ENCODE results near the gene SOST.

DNA sequence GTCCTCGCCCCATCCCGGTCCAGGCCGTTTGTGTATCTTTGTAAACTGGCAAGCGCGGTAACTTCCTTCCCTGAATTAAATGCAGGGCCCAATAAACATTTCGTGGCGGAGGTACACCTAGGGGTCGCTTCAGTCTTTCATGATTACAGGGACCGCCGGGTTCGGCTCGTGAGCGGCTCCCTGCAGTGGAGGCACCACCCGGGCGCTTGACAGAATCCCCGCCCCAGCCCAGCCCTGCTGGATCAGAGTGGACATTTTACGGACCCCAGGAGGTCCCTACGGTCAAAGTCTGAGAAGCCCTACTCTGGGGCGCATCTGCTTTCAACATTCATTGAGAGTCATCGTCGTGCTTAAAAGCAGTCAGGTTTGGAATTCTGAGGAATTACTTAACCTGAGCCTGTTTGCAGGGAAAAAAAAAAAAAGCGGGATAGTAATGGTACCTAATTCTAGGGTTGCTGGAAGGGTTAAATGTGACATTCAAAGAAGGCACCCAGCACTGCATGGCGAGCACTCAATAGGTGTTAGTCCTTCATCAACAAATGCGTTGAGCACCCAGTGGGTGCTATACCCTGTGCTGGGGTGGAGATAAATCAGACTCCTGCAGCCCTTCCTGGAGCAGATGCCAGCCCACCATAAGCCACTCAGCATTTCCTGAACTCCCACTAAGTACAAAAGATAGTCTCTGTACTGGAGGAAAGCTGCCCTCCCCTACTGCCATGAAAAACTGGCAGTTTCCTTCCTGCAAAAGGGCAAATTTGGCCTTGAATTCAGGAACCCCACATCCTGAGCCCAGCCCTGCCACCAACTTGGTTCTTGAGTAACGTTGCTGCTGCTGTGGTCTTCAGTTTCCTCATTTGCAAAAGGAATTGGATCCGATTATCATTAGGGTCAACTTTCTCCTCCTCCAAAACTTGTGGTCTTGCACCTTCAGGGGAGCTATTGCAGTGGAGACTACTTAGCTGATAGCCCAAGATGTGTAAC is 20.8 kb upstream of the SOST start:
- TF ChIP-seq, protein P1, sequence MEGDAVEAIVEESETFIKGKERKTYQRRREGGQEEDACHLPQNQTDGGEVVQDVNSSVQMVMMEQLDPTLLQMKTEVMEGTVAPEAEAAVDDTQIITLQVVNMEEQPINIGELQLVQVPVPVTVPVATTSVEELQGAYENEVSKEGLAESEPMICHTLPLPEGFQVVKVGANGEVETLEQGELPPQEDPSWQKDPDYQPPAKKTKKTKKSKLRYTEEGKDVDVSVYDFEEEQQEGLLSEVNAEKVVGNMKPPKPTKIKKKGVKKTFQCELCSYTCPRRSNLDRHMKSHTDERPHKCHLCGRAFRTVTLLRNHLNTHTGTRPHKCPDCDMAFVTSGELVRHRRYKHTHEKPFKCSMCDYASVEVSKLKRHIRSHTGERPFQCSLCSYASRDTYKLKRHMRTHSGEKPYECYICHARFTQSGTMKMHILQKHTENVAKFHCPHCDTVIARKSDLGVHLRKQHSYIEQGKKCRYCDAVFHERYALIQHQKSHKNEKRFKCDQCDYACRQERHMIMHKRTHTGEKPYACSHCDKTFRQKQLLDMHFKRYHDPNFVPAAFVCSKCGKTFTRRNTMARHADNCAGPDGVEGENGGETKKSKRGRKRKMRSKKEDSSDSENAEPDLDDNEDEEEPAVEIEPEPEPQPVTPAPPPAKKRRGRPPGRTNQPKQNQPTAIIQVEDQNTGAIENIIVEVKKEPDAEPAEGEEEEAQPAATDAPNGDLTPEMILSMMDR (conservative IDR thresholded peaks at IDR 0.05): peak; percentile 40; the same call in 1 of the 2 replicates
- no peak for TF ChIP-seq EZH2 (IDR thresholded peaks at IDR 0.05; ENCODE audit: low read depth)
